IgD-negative memory B cell (primary cell): ENCODE measurements around the gene WWTR1. TPM values are rescaled to one million over a fixed set of nuclear protein-coding genes. Genes with fewer than 3 reads are reported as not detected.

Source experiments
- H3K27ac Mint-ChIP-seq, 3 donors: one replicate each; pipeline ENCODE4 v1.8.0; 2020 to 2022; ENCODE audit warnings: mild to moderate bottlenecking in 3 of 3, mixed read lengths in 3 of 3, moderate library complexity in 1 of 3
- H3K27me3 Mint-ChIP-seq: one replicate; pipeline ENCODE4 v1.8.0; 2021; ENCODE audit warnings: mixed read lengths
- H3K36me3 Mint-ChIP-seq: one replicate; pipeline ENCODE4 v1.8.0; 2020; ENCODE audit warnings: mild to moderate bottlenecking, mixed read lengths
- H3K4me1 Mint-ChIP-seq, 3 donors: one replicate each; pipeline ENCODE4 v1.8.0; 2020 to 2022; ENCODE audit warnings: mixed read lengths in 3 of 3, mild to moderate bottlenecking in 1 of 3
- H3K4me3 Mint-ChIP-seq, 4 donors: one replicate each; pipeline ENCODE4 v1.8.0; 2020 to 2022; ENCODE audit warnings: mild to moderate bottlenecking in 4 of 4, mixed read lengths in 4 of 4, moderate library complexity in 3 of 4
- H3K9me3 Mint-ChIP-seq, 3 donors: one replicate each; pipeline ENCODE4 v1.8.0; 2020 to 2021; ENCODE audit warnings: mixed read lengths in 3 of 3, mild to moderate bottlenecking in 1 of 3
- polyA plus RNA-seq: library from polyadenylated mRNA; unstranded; fragments of 300-500 nt; fragmentation: Illumina TruSeq; gene quantifications from one replicate; pipeline ENCODE4 v1.2.3, GENCODE V29; 2021

Gene WWTR1
- polyA plus RNA-seq, 1 donor from 2014 or later, result 1.2 TPM

DNA sequence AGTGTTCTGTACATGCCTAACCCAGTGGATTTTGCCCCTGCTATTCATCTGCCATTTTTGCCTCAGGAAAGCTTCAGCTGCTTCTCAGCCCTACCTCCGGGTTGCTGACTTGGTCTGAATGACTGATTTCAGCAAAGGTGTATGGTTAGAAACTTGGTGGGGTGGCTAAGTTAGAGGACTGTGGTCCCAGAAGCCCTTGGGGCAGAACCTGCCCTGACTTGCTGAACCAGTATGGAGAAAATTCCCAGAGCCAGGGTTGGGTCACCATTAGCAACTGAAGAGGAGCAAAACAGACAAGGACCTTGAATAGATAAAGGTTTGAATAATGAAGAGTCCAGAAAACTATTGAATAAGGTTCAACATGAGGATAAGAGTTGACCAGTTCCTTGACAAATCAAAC is 6.1 kb upstream of the WWTR1 start:
- Mint-ChIP-seq H3K27ac (no peak overlapping the region), H3K36me3 (peaks cover 2% of the 10 kb centered on the region), H3K27me3 (peaks cover 20% of the 10 kb centered on the region), H3K4me1 (peaks cover 0 to 4% (median under 1%) of the 10 kb centered on the region in 3 donors), H3K9me3 (peaks cover 0 to 3% (median 1%) of the 10 kb centered on the region in 3 donors), H3K4me3 (peak overlapping the region in 1 of 4 donors; percentile 59)

DNA sequence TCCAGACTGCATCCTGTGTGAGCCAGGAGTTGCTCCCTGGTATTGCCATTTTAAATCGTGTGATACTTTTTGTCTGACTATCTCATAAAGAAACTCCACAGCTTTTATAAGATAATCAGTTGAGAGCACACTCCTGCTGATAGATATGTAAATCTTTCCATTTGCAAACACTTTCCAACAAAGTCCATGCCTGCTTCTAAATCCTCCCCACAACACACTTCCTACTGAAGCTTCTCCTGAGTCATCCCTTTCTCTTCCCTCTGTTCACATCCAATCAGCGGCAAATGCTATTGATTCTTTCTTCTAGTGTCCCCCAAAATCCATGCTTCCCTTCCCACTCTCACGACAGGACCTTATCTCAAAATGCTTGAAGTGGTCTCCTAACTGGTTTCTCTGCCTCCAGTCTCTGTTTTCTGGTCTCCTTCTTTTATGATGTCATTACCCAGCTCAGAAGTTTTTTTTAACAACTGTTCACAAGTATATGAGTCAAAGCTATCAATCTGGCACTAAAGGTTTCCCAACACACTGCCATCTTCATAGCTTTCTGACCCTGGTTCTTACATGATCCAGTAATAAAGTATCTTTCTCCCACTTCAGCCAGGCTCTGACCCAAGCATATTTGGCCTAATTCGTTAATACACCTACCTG is 4.5 kb upstream of the WWTR1 start:
- peaks cover 2% of the 10 kb centered on the region for H3K36me3 Mint-ChIP-seq
- H3K27me3 Mint-ChIP-seq, result peaks cover 27% of the 10 kb centered on the region
- H3K4me1 Mint-ChIP-seq, result peaks cover 6 to 11% (median 6%) of the 10 kb centered on the region in 3 donors
- H3K4me3 Mint-ChIP-seq, result peak overlapping the region in 2 of 4 donors; percentile 5 to 29
- no peak overlapping the region for H3K27ac Mint-ChIP-seq
- peaks cover 0 to 3% (median 1%) of the 10 kb centered on the region in 3 donors for H3K9me3 Mint-ChIP-seq

DNA sequence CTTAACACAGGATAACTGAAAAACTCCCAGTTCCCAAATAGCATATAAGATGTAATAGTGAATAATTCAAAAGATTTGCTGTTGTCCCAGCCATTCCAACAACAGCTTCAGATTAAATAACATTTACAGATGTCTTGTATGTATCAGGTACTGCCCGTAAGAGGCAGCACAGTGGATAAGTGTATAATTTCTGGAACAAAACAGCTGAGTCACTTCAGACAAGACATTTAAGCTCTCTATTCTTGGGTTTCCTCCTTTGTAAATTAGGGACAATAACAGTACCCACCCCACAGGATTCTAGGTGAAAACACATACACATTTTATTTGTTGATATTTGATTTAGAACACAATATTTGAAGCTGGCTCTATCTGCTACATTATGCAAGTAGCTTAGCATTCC is 2.6 kb upstream of the WWTR1 start:
- Mint-ChIP-seq H3K27ac (no peak overlapping the region), H3K27me3 (peaks cover 35% of the 10 kb centered on the region), H3K36me3 (peaks cover 3% of the 10 kb centered on the region), H3K4me3 (peak overlapping the region in 2 of 4 donors; percentile 18 to 63), H3K4me1 (peaks cover 10 to 12% (median 11%) of the 10 kb centered on the region in 3 donors), H3K9me3 (peaks cover 0 to 3% (median 1%) of the 10 kb centered on the region in 3 donors)

DNA sequence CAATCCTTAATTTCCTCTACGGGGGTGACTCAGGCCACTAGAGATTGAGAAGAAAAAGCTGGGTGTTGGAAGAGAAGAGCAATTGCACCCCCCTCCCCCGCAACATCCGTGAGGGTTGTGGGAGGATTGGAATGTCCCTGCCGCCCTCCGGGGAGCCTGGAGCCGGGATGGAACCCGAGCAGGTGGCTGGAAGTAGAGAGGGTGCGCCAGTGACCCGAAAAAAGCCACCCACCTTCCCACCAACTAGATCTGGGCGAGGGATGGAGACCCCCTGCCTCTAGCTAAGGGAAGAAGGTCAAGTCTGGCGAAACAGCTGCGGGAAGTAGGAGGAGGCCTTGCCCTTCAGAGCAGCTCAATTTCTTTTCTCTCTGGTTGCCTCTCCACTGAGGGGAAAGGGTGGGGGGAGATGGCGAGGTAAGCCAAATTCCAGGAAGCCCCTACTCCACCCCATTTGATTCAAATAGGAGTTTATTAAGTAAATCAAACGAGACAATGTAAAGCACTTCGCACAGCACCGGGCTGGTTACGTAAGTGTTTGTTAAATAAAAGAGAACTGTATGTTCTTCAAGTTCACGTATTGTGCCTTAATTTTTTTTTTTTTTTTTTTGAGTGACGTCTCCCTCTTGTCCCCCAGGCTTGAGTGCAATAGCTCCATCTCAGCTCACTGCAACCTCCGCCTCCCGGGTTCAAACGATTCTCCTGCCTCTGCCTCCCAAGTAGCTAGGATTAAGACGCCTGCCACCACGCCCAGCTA is 1.1 kb upstream of the WWTR1 start:
- H3K27me3 Mint-ChIP-seq, result peaks cover 35% of the 10 kb centered on the region
- peak overlapping the region in 2 of 3 donors; percentile 39 to 40 for H3K27ac Mint-ChIP-seq
- H3K9me3 Mint-ChIP-seq, result peaks cover 0 to 3% (median 1%) of the 10 kb centered on the region in 3 donors
- H3K36me3 Mint-ChIP-seq, result peaks cover 3% of the 10 kb centered on the region
- peak overlapping the region; percentile 71 to 97 (median 94) for H3K4me3 Mint-ChIP-seq
- H3K4me1 Mint-ChIP-seq, result peaks cover 10 to 15% (median 11%) of the 10 kb centered on the region in 3 donors

DNA sequence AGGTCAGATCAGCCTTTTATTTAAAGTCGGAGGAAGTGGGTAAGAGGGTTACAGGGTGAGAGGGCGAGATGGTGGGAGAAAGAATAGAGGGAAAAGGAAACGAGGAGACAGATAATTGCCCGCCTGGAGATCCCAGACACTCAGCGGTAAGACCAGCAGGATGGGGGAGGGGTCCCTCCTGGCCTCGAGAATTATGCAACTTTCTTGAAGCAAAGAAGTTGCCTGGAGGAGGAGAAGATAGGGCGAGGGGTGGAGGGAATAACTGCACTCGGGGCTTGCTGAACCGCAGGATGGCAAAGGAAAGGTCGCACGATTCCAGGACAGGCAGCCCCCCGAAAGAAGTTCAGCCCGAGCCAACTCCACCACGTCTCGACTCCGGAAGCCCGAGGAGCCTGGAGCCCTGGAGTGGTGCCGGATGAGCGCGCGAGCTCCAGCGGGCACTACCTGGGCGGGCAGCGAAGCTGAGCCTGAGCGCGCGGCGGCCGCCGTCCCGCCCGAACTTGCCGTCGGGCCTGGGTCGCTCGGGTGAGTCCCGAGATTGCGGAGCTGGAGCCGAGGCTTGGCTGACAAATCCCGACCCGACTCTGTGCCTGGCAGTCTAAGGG is 402 bp downstream of the WWTR1 start:
- Mint-ChIP-seq H3K27ac (peak overlapping the region in 1 of 3 donors; percentile 48), H3K27me3 (peaks cover 29% of the 10 kb centered on the region), H3K9me3 (peaks cover 0 to 3% (median 0%) of the 10 kb centered on the region in 3 donors), H3K4me3 (peak overlapping the region; percentile 71 to 97 (median 94)), H3K4me1 (peaks cover 10 to 15% (median 11%) of the 10 kb centered on the region in 3 donors), H3K36me3 (peaks cover 1% of the 10 kb centered on the region)

DNA sequence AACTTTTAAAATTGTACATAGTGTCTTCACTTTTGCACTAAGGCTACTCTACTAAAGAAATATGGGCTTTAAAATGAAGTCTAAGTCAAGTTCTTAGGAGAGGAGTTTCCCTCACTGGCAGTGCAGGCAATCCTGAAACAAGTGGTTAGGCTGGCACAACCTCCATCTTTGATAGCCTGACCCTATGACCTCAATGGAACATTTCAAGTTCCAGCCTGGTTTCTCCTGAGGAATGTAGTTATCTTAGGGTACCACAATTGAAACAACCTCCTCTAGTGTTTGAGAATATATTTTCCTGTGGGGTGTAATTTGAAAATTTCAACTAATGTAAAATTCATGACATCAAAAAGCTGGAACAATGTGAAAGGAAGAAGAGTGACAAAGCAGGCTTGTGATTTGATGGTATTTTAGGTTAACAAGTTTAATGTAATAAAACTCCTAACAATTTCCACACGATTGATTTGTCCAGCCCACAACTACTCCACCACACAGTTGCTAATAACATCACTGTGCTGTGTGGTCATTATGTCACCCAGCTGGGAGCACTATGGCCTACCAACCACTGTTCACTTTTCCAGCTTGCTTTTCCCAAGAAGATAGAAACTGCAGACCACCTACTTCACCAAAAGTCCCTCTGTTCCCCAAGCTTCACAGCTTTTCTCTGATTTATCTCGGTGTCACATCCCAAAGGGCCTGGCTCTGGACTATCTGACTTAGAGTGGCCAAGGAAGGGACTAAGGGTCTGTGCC is 1.8 kb downstream of the WWTR1 start:
- Mint-ChIP-seq H3K4me3 (peak overlapping the region; percentile 14 to 80 (median 31)), H3K36me3 (peaks cover 1% of the 10 kb centered on the region), H3K4me1 (peaks cover 10 to 15% (median 11%) of the 10 kb centered on the region in 3 donors), H3K9me3 (peaks cover 0 to 3% (median 0%) of the 10 kb centered on the region in 3 donors), H3K27ac (peak overlapping the region in 1 of 3 donors; percentile 28), H3K27me3 (peaks cover 25% of the 10 kb centered on the region)

DNA sequence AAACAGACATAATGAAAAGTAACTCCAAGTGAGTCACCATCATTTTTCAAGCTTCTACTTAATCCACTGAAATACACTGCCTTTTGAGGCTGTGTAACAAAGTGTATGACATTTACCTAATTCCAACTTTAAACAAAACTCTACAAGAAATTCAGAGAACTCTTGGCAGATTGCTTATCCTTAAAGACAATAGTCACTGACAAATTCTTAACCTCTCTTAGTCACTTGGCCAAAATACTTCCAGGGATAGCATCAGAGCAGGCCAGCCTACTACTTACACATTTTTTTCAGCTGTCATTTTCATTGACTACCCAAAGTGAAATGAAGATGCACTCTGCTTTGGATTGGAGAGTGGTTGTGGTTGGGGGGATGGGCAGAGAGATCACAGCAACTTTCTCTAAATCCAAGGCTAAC is 3.6 kb downstream of the WWTR1 start:
- H3K9me3 Mint-ChIP-seq, result no peaks in the 10 kb centered on the region
- peak overlapping the region in 1 of 4 donors; percentile 45 for H3K4me3 Mint-ChIP-seq
- peaks cover 1% of the 10 kb centered on the region for H3K36me3 Mint-ChIP-seq
- peaks cover 19% of the 10 kb centered on the region for H3K27me3 Mint-ChIP-seq
- peaks cover 7 to 15% (median 10%) of the 10 kb centered on the region in 3 donors for H3K4me1 Mint-ChIP-seq
- no peak overlapping the region for H3K27ac Mint-ChIP-seq

DNA sequence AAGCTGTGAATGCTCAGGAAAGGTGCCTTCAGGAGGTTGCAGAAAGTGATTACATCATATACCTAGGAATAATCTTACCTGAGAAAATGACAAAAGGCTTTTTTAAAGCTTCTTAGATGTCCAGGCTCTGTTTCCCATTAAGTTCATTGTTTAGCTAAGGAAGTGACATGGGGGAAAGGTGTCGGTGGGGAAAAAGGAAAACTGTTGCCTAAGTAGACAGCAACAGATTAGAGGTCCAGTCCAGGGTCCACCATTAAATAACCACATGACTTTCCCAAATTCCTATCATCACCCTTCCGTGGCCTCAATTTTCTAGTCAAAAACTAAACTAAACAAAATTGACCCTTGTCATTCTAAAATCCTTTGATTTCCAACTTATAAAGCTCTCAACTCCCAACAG is 4.3 kb downstream of the WWTR1 start:
- H3K4me3 Mint-ChIP-seq, result no peak overlapping the region
- H3K27ac Mint-ChIP-seq, result no peak overlapping the region
- H3K4me1 Mint-ChIP-seq, result peaks cover 3 to 12% (median 5%) of the 10 kb centered on the region in 3 donors
- peaks cover 14% of the 10 kb centered on the region for H3K27me3 Mint-ChIP-seq
- H3K9me3 Mint-ChIP-seq, result no peaks in the 10 kb centered on the region
- peaks cover 1% of the 10 kb centered on the region for H3K36me3 Mint-ChIP-seq

DNA sequence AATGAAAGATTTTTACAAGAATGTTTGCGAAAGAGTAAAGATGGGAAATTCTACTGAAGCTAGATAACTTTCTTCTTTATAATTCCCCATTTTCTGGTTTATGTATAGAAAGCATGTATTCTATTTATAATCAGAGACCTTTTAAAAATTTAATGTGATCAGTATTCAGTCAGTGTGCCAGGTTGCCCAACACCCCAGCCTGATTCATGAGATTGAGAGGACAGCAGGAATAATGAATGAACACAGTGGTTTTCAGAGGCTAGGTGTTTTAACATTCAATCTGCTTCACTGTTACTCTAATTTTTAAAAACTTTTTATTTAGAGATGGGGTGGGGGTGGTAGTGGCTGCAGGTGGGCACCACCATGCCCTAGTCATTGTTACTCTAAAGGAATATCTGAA is 4.7 kb downstream of the WWTR1 start:
- no peaks in the 10 kb centered on the region for H3K9me3 Mint-ChIP-seq
- peaks cover 1% of the 10 kb centered on the region for H3K36me3 Mint-ChIP-seq
- no peak overlapping the region for H3K4me3 Mint-ChIP-seq
- peaks cover 0 to 10% (median 4%) of the 10 kb centered on the region in 3 donors for H3K4me1 Mint-ChIP-seq
- peaks cover 12% of the 10 kb centered on the region for H3K27me3 Mint-ChIP-seq
- H3K27ac Mint-ChIP-seq, result no peak overlapping the region

DNA sequence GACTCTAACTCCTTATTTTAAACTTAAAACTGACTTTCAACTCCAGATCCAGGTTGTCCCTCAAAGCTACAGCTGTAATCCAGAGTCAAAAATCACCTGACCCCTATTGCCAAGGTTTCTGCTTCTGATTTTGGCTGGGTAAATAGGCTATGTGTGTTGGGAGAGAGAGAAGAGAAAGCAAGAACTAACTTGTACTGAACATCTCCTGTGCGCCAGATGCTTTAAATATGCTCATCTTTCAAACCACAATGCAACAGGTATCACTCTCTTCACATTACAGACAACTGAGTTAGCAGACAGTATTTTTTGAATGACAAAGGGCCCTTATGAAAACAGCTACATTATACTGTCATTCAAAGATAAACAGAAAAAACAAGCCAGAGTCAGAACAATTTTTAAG is 7.0 kb downstream of the WWTR1 start:
- Mint-ChIP-seq H3K27me3 (peaks cover 2% of the 10 kb centered on the region), H3K9me3 (no peaks in the 10 kb centered on the region), H3K4me3 (no peak overlapping the region), H3K4me1 (peaks cover 0 to 12% (median 6%) of the 10 kb centered on the region in 3 donors), H3K36me3 (no peaks in the 10 kb centered on the region), H3K27ac (peak overlapping the region in 1 of 3 donors; percentile 3)

DNA sequence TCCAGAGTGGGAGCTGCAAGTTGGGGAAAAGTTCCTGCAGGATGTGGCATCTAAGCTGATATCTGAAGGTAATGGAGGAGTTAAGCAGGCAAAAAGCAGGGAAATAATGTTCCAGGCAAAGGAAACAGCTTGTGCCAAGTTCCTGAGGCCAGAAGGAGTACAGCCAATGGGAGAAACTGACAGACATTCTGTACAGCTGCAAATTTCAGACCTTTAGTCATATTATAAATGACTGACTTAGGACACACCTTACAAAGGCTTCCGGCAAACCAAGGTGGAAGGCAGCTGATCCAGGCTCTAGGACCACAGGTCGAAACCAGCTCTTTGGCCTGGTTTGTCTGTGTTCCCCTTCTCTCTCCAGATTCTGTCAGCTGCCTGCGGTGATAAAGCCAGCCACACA is 9.3 kb downstream of the WWTR1 start:
- H3K36me3 Mint-ChIP-seq, result no peaks in the 10 kb centered on the region
- H3K9me3 Mint-ChIP-seq, result no peaks in the 10 kb centered on the region
- no peak overlapping the region for H3K27ac Mint-ChIP-seq
- H3K4me1 Mint-ChIP-seq, result peaks cover 0 to 9% (median 6%) of the 10 kb centered on the region in 3 donors
- peaks cover 2% of the 10 kb centered on the region for H3K27me3 Mint-ChIP-seq
- no peak overlapping the region for H3K4me3 Mint-ChIP-seq

DNA sequence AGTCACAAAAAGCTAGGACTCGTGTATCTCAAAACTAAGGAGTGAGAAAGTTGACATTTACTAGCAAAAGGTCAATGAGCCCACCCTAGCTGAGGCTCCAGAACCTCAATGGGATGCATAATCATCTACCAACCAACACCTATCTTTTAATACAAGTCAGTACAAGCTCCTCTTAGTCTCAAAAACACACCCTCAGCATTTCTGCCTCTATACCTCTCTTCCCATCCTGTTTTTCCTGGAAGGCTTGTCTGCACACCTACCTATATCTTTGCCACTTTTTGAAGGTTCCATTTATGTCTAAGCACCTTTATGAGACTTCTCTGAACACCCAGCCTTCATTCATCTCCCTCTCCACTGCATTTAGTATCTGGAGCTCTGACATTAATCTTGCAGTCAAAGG is 10.0 kb downstream of the WWTR1 start:
- Mint-ChIP-seq H3K27me3 (peaks cover 2% of the 10 kb centered on the region), H3K27ac (no peak overlapping the region), H3K36me3 (no peaks in the 10 kb centered on the region), H3K4me1 (peaks cover 0 to 9% (median 6%) of the 10 kb centered on the region in 3 donors), H3K9me3 (no peaks in the 10 kb centered on the region), H3K4me3 (no peak overlapping the region)

DNA sequence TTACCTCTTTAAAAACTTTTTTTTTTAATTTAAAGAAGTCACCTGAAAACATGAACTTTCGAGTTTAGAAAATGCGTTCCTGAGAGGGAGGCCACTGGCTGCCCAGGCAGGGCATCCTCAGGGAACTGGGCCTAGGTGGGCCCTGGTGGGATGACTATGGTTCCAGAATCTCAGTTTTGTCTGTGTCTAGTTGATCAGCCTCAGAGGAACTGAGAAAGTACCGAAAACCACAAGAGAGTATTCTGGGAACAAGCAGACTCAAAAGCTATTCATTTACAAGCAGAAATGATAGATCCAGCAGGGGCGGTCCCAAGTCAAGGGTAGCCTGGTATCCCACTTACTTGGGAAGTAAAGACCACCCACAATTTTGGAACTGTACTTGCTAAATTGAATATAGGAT is 10.5 kb downstream of the WWTR1 start:
- Mint-ChIP-seq H3K9me3 (no peaks in the 10 kb centered on the region), H3K27ac (no peak overlapping the region), H3K4me1 (peaks cover 0 to 9% (median 6%) of the 10 kb centered on the region in 3 donors), H3K36me3 (no peaks in the 10 kb centered on the region), H3K27me3 (peaks cover 2% of the 10 kb centered on the region), H3K4me3 (no peak overlapping the region)

DNA sequence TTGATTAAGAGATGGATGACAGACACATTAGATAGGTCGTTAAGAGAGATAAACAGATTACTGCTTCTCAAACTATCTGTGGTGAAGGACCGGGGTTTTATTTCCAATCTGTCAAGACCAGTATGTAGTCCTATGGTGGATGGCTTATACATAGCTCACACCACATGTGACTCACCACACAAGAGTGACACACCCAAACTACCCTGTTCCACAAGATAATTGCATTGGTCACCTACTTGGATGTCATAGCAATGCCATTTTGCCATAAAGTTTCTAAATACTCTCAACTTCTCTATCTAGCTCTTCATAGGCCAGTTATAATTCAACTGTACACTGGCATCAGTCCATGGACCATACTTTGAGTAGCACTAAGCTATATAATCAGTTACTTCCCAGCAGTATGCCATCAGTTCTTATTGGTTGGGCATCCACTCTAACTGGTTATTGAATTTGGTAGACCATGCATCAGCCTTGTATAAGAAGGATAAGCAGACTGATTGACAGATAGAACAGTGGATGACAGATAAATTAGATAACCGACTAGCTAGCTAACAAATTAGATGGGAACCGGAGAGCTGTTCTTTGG is 11.6 kb downstream of the WWTR1 start:
- Mint-ChIP-seq H3K27ac (no peak overlapping the region), H3K4me3 (no peak overlapping the region), H3K27me3 (peaks cover 2% of the 10 kb centered on the region), H3K4me1 (peaks cover 0 to 9% (median 6%) of the 10 kb centered on the region in 3 donors), H3K9me3 (no peaks in the 10 kb centered on the region), H3K36me3 (no peaks in the 10 kb centered on the region)
